ENCODE data around the gene KHDRBS2.
"Not testable (repeated sequence)": the region's sequence is repeated elsewhere in the genome, so short reads cannot be mapped to it uniquely, and the experiment has no call there.

- not testable (repeated sequence) for TF ChIP-seq CTCF, POLR2A (IDR thresholded peaks at IDR 0.05)
These were observed 516.6 kb downstream of the KHDRBS2 start for GRCh38 chr6:61769446-61769845.
